GM12875 (cell line): ENCODE data around the gene TMEM220.
A peak's percentile ranks its signal among the peaks of the same experiment; 100 is the strongest.
"Not testable (repeated sequence)": the region's sequence is repeated elsewhere in the genome, so short reads cannot be mapped to it uniquely, and the experiment has no call there.

Source experiments
- H3K4me3 ChIP-seq: one replicate; pipeline ENCODE4 v1.5.1; 2011; ENCODE audit warnings: low read depth, low read length, control low read depth
- CTCF ChIP-seq: IDR thresholded peaks from 2 replicates; pipeline ENCODE4 v1.5.1; 2011; ENCODE audit warnings: low read depth, mild to moderate bottlenecking, control low read depth, inconsistent platforms, low read length, moderate library complexity, borderline replicate concordance; ENCODE audit not compliant: insufficient read depth

Gene TMEM220

GRCh38 chr17:10737168-10737622, 7.4 kb upstream of the TMEM220 start:
- no peak overlapping the region for H3K4me3 ChIP-seq
- peak; percentile 67; the same call in 1 of the 2 replicates for TF ChIP-seq CTCF

GRCh38 chr17:10735821-10736220, 6.0 kb upstream of the TMEM220 start:
- TF ChIP-seq CTCF: no peak
- no peak overlapping the region for H3K4me3 ChIP-seq

GRCh38 chr17:10735251-10735650, 5.4 kb upstream of the TMEM220 start:
- H3K4me3 ChIP-seq: no peak overlapping the region
- no peak for TF ChIP-seq CTCF

- TF ChIP-seq CTCF: no peak
- no peak overlapping the region for H3K4me3 ChIP-seq
Observed at GRCh38 chr17:10733666-10734065, 3.8 kb upstream of the TMEM220 start.

GRCh38 chr17:10732121-10732520, 2.3 kb upstream of the TMEM220 start:
- not testable (repeated sequence) for H3K4me3 ChIP-seq

GRCh38 chr17:10731408-10731879, 1.6 kb upstream of the TMEM220 start:
- TF ChIP-seq CTCF: no peak
- no peak overlapping the region for H3K4me3 ChIP-seq

- peak overlapping the region; percentile 70 for H3K4me3 ChIP-seq
Observed at GRCh38 chr17:10730247-10730646, 424 bp upstream of the TMEM220 start.

- no peak overlapping the region for H3K4me3 ChIP-seq
Observed at GRCh38 chr17:10728331-10728892, 1.4 kb downstream of the TMEM220 start.

More at GRCh38 chr17:10728331-10728892, 1.4 kb downstream of the TMEM220 start:
- no peak for TF ChIP-seq CTCF
